SK-N-SH (cell line): ENCODE measurements around the gene PADI2. TPM values are rescaled to one million over a fixed set of nuclear protein-coding genes. Genes with fewer than 3 reads are reported as not detected.

Experiments
- CTCF ChIA-PET: fragments of 300-600, 350-600 bp; formaldehyde crosslinking; extraction: SDS; loops from one replicate; lab custom pipeline; 2021; lab: Yijun Ruan, JAX
- POLR2A ChIA-PET: fragments of 350-600 bp; sonication (Branson Sonifier 250); formaldehyde crosslinking; extraction: SDS; loops from one replicate; lab custom pipeline; 2020; ENCODE audit warnings: antibody characterized with exemption, inconsistent platforms; lab: Yijun Ruan, JAX
- DNase-seq: peaks from one replicate; pipeline ENCODE4 v3.0.0; 2012
- H2AFZ ChIP-seq: fragments of 200-600 bp; sonication (generic); 2 replicates; pipeline ENCODE4 v1.8.1; 2016; ENCODE audit warnings: antibody characterized with exemption, mild to moderate bottlenecking, low read depth
- H3F3A ChIP-seq: fragments of 200-600 bp; sonication (generic); replicated peaks from 2 replicates; pipeline ENCODE3; 2016; ENCODE audit warnings: antibody characterized with exemption, mild to moderate bottlenecking; ENCODE audit not compliant: insufficient read depth
- H3K27ac ChIP-seq, 2 experiments: fragments of 200-500 bp in 1 of 2; fragments of 200-600 bp in 1 of 2; sonication (Bioruptor generic) in 1 of 2; sonication (generic), shearing (Covaris generic) in 1 of 2; 2 replicates each; pipeline versions ENCODE4 v1.5.1 to v1.6.1; 2014 to 2016; ENCODE audit warnings: low read depth in 2 of 2, inconsistent platforms in 1 of 2, low read length in 1 of 2, mild to moderate bottlenecking in 1 of 2, mixed read lengths in 1 of 2
- H3K27me3 ChIP-seq: fragments of 200-600 bp; sonication (generic), shearing (Covaris generic); 2 replicates; pipeline ENCODE4 v1.6.1; 2016; ENCODE audit warnings: mixed run types; ENCODE audit not compliant: insufficient read depth
- H3K36me3 ChIP-seq, 2 experiments: fragments of 200-500 bp in 1 of 2; fragments of 200-600 bp in 1 of 2; sonication (Bioruptor generic) in 1 of 2; sonication (generic) in 1 of 2; replicated peaks in 1 of 2; 2 replicates each; pipeline versions ENCODE3 to v1.5.1; 2014 to 2016; ENCODE audit warnings: low read length in 1 of 2, mild to moderate bottlenecking in 1 of 2; ENCODE audit not compliant: insufficient read depth in 2 of 2, control insufficient read depth in 1 of 2
- H3K4me1 ChIP-seq, 2 experiments: fragments of 200-500 bp in 1 of 2; fragments of 200-600 bp in 1 of 2; sonication (Bioruptor generic) in 1 of 2; sonication (generic), shearing (Covaris generic) in 1 of 2; 2 replicates each; pipeline versions ENCODE4 v1.5.1 to v1.6.1; 2014 to 2016; ENCODE audit warnings: low read depth in 1 of 2, low read length in 1 of 2, mixed run types in 1 of 2; ENCODE audit not compliant: insufficient read depth in 2 of 2, control insufficient read depth in 1 of 2
- H3K4me2 ChIP-seq: fragments of 200-600 bp; sonication (generic), shearing (Covaris generic); 2 replicates; pipeline ENCODE4 v1.6.1; 2017; ENCODE audit warnings: mixed run types
- H3K4me3 ChIP-seq, 2 experiments: fragments of 200-500 bp in 1 of 2; fragments of 200-600 bp in 1 of 2; sonication (Bioruptor generic) in 1 of 2; sonication (generic), shearing (Covaris generic) in 1 of 2; 2 replicates each; pipeline versions ENCODE4 v1.5.1 to v1.8.1; 2014 to 2016; ENCODE audit warnings: low read depth in 2 of 2, inconsistent platforms in 1 of 2, low read length in 1 of 2, mild to moderate bottlenecking in 1 of 2, mixed read lengths in 1 of 2, moderate library complexity in 1 of 2
- H3K79me2 ChIP-seq: fragments of 200-600 bp; sonication (generic); 2 replicates; pipeline ENCODE4 v1.8.1; 2017; ENCODE audit warnings: mild to moderate bottlenecking; ENCODE audit not compliant: insufficient read depth
- H3K9ac ChIP-seq: fragments of 200-600 bp; sonication (generic); 2 replicates; pipeline ENCODE4 v1.6.1; 2017; ENCODE audit warnings: mixed run types
- H3K9me2 ChIP-seq: fragments of 200-600 bp; sonication (generic); 2 replicates; pipeline ENCODE4 v1.6.1; 2017; ENCODE audit warnings: mixed run types
- H3K9me3 ChIP-seq: fragments of 200-600 bp; sonication (generic); 2 replicates; pipeline ENCODE4 v1.6.1; 2017; ENCODE audit warnings: mixed run types, mild to moderate bottlenecking, moderate library complexity
- H4K20me1 ChIP-seq: fragments of 200-600 bp; sonication (generic); 2 replicates; pipeline ENCODE4 v1.6.1; 2017; ENCODE audit warnings: mild to moderate bottlenecking, mixed run types; ENCODE audit not compliant: insufficient read depth
- EP300 ChIP-seq, 2 experiments: IDR thresholded peaks; 2 replicates each; pipeline versions ENCODE4 v1.4.0 to v1.6.1; 2012; ENCODE audit warnings: borderline replicate concordance in 1 of 2, low read depth in 1 of 2, low read length in 1 of 2
- EZH2phosphoT487 ChIP-seq: fragments of 200-600 bp; sonication (generic); IDR thresholded peaks from 2 replicates; pipeline ENCODE4 v1.6.1; 2017; ENCODE audit warnings: low read depth, mixed run types, mild to moderate bottlenecking, antibody characterized with exemption, moderate library complexity, borderline replicate concordance
- FOSL2 ChIP-seq: IDR thresholded peaks from 2 replicates; pipeline ENCODE4 v1.4.0; 2012; ENCODE audit warnings: low read depth, mild to moderate bottlenecking, moderate library complexity, borderline replicate concordance
- FOXJ3 ChIP-seq: sonication (generic); formaldehyde crosslinking; IDR thresholded peaks from 2 replicates; pipeline ENCODE4 v1.5.1; 2020; ENCODE audit warnings: mild to moderate bottlenecking, missing genetic modification reagents
- FOXM1 ChIP-seq: IDR thresholded peaks from 2 replicates; pipeline ENCODE4 v1.4.0; 2012; ENCODE audit warnings: low read depth, mild to moderate bottlenecking
- GABPA ChIP-seq: IDR thresholded peaks from 2 replicates; pipeline ENCODE4 v1.4.0; 2012; ENCODE audit warnings: low read depth, mild to moderate bottlenecking
- GATA2 ChIP-seq: sonication (generic); formaldehyde crosslinking; IDR thresholded peaks from 2 replicates; pipeline ENCODE4 v1.5.0; 2020; ENCODE audit warnings: mild to moderate bottlenecking, missing genetic modification reagents
- MXI1 ChIP-seq: IDR thresholded peaks from 2 replicates; pipeline ENCODE4 v1.6.1; 2012; ENCODE audit warnings: mild to moderate bottlenecking, low read depth, low read length, improper control_type of control experiment
- NFIC ChIP-seq: IDR thresholded peaks from 2 replicates; pipeline ENCODE4 v1.4.0; 2012; ENCODE audit warnings: borderline replicate concordance
- NRF1 ChIP-seq: IDR thresholded peaks from 2 replicates; pipeline ENCODE4 v1.6.1; 2012; ENCODE audit warnings: low read depth, mild to moderate bottlenecking, low read length
- POLR2AphosphoS5 ChIP-seq: IDR thresholded peaks from 2 replicates; pipeline ENCODE4 v1.6.1; 2012; ENCODE audit warnings: low read depth, low read length
- RAD21 ChIP-seq: IDR thresholded peaks from 2 replicates; pipeline ENCODE4 v1.6.1; 2012; ENCODE audit warnings: mild to moderate bottlenecking, low read length
- RFX5 ChIP-seq: IDR thresholded peaks from 2 replicates; pipeline ENCODE4 v1.6.1; 2012; ENCODE audit warnings: mild to moderate bottlenecking, improper control_type of control experiment, low read length
- RXRA ChIP-seq: IDR thresholded peaks from 2 replicates; pipeline ENCODE4 v1.4.0; 2012; ENCODE audit warnings: low read depth, mild to moderate bottlenecking, borderline replicate concordance
- SIN3A ChIP-seq: IDR thresholded peaks from 2 replicates; pipeline ENCODE4 v1.6.1; 2012; ENCODE audit warnings: low read depth, mild to moderate bottlenecking, low read length, moderate library complexity, borderline replicate concordance
- TCF12 ChIP-seq: IDR thresholded peaks from 2 replicates; pipeline ENCODE4 v1.4.0; 2012
- TEAD4 ChIP-seq: IDR thresholded peaks from 2 replicates; pipeline ENCODE4 v1.4.0; 2012; ENCODE audit warnings: mild to moderate bottlenecking, borderline replicate concordance; ENCODE audit not compliant: insufficient read depth
- YY1 ChIP-seq: IDR thresholded peaks from 2 replicates; pipeline ENCODE4 v1.4.0; 2012; ENCODE audit warnings: low read depth, mild to moderate bottlenecking
- WGBS: methylation state at CpG from one replicate; pipeline ENCODE4 v1.1.6; 2017; ENCODE audit warnings: low lambda C conversion rate; 5-methylcytosine and 5-hydroxymethylcytosine counted together
- polyA plus RNA-seq, 3 experiments: library from polyadenylated mRNA; depleted of rRNA; stranded (reverse); fragments of >200 nt; gene quantifications; 2 replicates each; pipeline ENCODE4 v1.2.3, GENCODE V29; 2012
- TF ChIP-seq, protein P1 (sequence below): fragments of 150-350 bp; IDR thresholded peaks from 2 replicates; pipeline ENCODE4 v1.6.1; 2017; ENCODE audit warnings: antibody characterized with exemption, low read length, low read depth, borderline replicate concordance
- TF ChIP-seq, protein P2 (sequence below): IDR thresholded peaks from 2 replicates; pipeline ENCODE4 v1.4.0; 2012; ENCODE audit warnings: low read depth, borderline replicate concordance
- TF ChIP-seq, protein P3 (sequence below): fragments of 150-350 bp; IDR thresholded peaks from 2 replicates; pipeline ENCODE4 v1.6.1; 2016; ENCODE audit warnings: mild to moderate bottlenecking, low read depth, low read length
- TF ChIP-seq, protein P4 (sequence below): IDR thresholded peaks from 2 replicates; pipeline ENCODE4 v1.6.1; 2012; ENCODE audit warnings: mild to moderate bottlenecking, low read depth, low read length, moderate library complexity

The PADI2 gene
- polyA plus RNA-seq, 1 of the 3 experiments (the other 2 are of a cell fraction): 0.58 TPM

DNA sequence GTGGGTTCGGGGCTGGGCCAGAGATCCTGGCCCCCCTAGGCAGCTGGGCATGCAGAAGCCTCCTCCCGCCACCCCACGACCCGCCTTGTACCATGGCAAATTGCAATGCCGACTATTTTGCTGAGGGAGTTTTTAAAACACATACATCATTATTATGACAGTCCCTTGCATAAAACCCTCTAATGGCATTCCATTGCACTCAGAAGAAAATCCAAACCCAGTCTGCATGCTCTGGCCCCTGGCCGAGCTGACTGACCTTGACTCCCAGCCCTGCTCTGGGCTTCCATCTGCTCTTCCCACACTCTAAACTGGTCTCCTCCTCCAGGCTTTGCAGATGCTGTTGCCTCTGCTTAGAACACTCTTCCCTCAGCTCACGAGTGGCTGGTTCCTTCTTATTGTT, 28.0 kb downstream of the PADI2 start:
- no peak overlapping the region for H3K4me2 ChIP-seq
- H4K20me1 ChIP-seq: no peaks in the 10 kb centered on the region
- DNase-seq: no peak
- ChIA-PET POLR2A (no interaction called here), CTCF (no interaction called here)
- TF ChIP-seq, protein P1, sequence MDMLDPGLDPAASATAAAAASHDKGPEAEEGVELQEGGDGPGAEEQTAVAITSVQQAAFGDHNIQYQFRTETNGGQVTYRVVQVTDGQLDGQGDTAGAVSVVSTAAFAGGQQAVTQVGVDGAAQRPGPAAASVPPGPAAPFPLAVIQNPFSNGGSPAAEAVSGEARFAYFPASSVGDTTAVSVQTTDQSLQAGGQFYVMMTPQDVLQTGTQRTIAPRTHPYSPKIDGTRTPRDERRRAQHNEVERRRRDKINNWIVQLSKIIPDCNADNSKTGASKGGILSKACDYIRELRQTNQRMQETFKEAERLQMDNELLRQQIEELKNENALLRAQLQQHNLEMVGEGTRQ: no peak
- TF ChIP-seq SIN3A (no peak), RAD21 (no peak), FOXM1 (no peak), NRF1 (no peak), EZH2phosphoT487 (no peak), RFX5 (no peak), NFIC (no peak), RXRA (no peak), EP300 (IDR thresholded peaks at IDR 0.05; ENCODE audit: borderline replicate concordance in 1 of 2, low read depth in 1 of 2, low read length in 1 of 2) (no peak), GABPA (no peak), GATA2 (CRISPR knock-in tag) (no peak), TCF12 (no peak), FOSL2 (no peak), FOXJ3 (CRISPR knock-in tag) (no peak)
- TF ChIP-seq, protein P2, sequence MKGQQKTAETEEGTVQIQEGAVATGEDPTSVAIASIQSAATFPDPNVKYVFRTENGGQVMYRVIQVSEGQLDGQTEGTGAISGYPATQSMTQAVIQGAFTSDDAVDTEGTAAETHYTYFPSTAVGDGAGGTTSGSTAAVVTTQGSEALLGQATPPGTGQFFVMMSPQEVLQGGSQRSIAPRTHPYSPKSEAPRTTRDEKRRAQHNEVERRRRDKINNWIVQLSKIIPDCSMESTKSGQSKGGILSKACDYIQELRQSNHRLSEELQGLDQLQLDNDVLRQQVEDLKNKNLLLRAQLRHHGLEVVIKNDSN: no peak
- H3K9me3 ChIP-seq: no peaks in the 10 kb centered on the region
- H2AFZ ChIP-seq: no peak overlapping the region
- H3K36me3 ChIP-seq: no peaks in the 10 kb centered on the region
- no peaks in the 10 kb centered on the region for H3K9me2 ChIP-seq
- H3F3A ChIP-seq: no peaks in the 10 kb centered on the region
- H3K4me1 ChIP-seq: no peaks in the 10 kb centered on the region
- WGBS: 70% methylated on average over 7 of the region's 7 CpGs
- no peak overlapping the region for H3K4me3 ChIP-seq
- no peak overlapping the region for H3K27ac ChIP-seq
- H3K79me2 ChIP-seq: no peaks in the 10 kb centered on the region
- H3K27me3 ChIP-seq: no peaks in the 10 kb centered on the region
- H3K9ac ChIP-seq: no peak overlapping the region

DNA sequence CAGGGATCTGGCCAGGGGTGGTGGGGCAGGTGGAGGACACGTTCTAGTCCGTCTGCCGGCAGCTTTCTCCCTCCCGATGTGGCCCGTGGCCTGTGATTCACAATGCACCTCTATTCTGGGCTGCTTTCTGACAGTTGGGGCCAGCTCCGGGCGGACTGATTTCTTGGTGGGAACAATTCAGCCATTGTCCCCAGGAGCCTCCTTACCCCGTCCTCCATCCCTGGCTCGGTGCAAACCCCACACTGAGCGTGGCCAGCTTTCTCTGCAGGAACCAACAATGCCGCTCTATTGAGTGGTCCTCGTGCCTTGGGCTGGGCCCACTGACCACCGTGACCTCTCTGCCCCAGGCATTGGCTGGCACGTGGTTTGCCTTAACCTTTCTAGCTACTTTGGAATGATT, 29.7 kb downstream of the PADI2 start:
- DNase-seq: no peak
- H3K9me3 ChIP-seq: no peaks in the 10 kb centered on the region
- H3K4me3 ChIP-seq: no peak overlapping the region
- ChIA-PET POLR2A (interaction anchor here (0.6 kb wide), 1 partner anchor 26 kb away, joined by 3 read pairs; no protein-coding TSS in a partner anchor), CTCF (interaction anchor here (1.0 kb wide), 1 partner anchor 14 kb away, joined by 3 read pairs; no protein-coding TSS in a partner anchor)
- WGBS: 64% methylated on average over 6 of the region's 14 CpGs
- H3K27me3 ChIP-seq: no peaks in the 10 kb centered on the region; the same call in 1 of the 2 replicates
- no peaks in the 10 kb centered on the region for H3K36me3 ChIP-seq
- H4K20me1 ChIP-seq: no peaks in the 10 kb centered on the region
- no peak overlapping the region for H3K27ac ChIP-seq
- H3K9me2 ChIP-seq: no peaks in the 10 kb centered on the region
- no peaks in the 10 kb centered on the region for H3F3A ChIP-seq
- no peak overlapping the region for H2AFZ ChIP-seq
- no peak overlapping the region for H3K4me2 ChIP-seq
- no peaks in the 10 kb centered on the region for H3K4me1 ChIP-seq
- no peak overlapping the region for H3K9ac ChIP-seq
- H3K79me2 ChIP-seq: no peaks in the 10 kb centered on the region
- TF ChIP-seq, protein P3, sequence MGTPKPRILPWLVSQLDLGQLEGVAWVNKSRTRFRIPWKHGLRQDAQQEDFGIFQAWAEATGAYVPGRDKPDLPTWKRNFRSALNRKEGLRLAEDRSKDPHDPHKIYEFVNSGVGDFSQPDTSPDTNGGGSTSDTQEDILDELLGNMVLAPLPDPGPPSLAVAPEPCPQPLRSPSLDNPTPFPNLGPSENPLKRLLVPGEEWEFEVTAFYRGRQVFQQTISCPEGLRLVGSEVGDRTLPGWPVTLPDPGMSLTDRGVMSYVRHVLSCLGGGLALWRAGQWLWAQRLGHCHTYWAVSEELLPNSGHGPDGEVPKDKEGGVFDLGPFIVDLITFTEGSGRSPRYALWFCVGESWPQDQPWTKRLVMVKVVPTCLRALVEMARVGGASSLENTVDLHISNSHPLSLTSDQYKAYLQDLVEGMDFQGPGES: no peak
- TF ChIP-seq TEAD4 (no peak), GABPA (no peak), MXI1 (no peak), GATA2 (CRISPR knock-in tag) (no peak), FOXJ3 (CRISPR knock-in tag) (no peak), YY1 (no peak), POLR2AphosphoS5 (no peak), SIN3A (no peak)
- TF ChIP-seq, protein P4, sequence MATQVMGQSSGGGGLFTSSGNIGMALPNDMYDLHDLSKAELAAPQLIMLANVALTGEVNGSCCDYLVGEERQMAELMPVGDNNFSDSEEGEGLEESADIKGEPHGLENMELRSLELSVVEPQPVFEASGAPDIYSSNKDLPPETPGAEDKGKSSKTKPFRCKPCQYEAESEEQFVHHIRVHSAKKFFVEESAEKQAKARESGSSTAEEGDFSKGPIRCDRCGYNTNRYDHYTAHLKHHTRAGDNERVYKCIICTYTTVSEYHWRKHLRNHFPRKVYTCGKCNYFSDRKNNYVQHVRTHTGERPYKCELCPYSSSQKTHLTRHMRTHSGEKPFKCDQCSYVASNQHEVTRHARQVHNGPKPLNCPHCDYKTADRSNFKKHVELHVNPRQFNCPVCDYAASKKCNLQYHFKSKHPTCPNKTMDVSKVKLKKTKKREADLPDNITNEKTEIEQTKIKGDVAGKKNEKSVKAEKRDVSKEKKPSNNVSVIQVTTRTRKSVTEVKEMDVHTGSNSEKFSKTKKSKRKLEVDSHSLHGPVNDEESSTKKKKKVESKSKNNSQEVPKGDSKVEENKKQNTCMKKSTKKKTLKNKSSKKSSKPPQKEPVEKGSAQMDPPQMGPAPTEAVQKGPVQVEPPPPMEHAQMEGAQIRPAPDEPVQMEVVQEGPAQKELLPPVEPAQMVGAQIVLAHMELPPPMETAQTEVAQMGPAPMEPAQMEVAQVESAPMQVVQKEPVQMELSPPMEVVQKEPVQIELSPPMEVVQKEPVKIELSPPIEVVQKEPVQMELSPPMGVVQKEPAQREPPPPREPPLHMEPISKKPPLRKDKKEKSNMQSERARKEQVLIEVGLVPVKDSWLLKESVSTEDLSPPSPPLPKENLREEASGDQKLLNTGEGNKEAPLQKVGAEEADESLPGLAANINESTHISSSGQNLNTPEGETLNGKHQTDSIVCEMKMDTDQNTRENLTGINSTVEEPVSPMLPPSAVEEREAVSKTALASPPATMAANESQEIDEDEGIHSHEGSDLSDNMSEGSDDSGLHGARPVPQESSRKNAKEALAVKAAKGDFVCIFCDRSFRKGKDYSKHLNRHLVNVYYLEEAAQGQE: no peak
- TF ChIP-seq, protein P1: no peak
